HEK293 (cell line): ENCODE measurements around the gene MAP3K6.
A peak's percentile ranks its signal among the peaks of the same experiment; 100 is the strongest.

Experiments
- CTCF ChIA-PET: fragments of 350-600 bp; formaldehyde crosslinking; extraction: SDS; loops from one replicate; lab custom pipeline; 2021; ENCODE audit warnings: antibody characterized with exemption; lab: Yijun Ruan, JAX
- POLR2A ChIA-PET: fragments of 300-600 bp; formaldehyde crosslinking; extraction: SDS; loops from one replicate; lab custom pipeline; 2020; ENCODE audit warnings: antibody characterized with exemption, inconsistent platforms; lab: Yijun Ruan, JAX
- H3K27ac ChIP-seq: fragments of 200-500 bp; sonication (Bioruptor generic); 2 replicates; pipeline ENCODE4 v1.5.1; 2014; ENCODE audit warnings: low read depth, low read length, control low read depth, inconsistent platforms; ENCODE audit errors: extremely low read depth
- H3K36me3 ChIP-seq, 2 experiments: fragments of 200-500 bp in 1 of 2; sonication (Bioruptor generic) in 1 of 2; 1 replicate in 1 of 2; 2 replicates in 1 of 2; pipeline ENCODE4 v1.5.1; 2014 to 2017; ENCODE audit warnings: inconsistent platforms in 2 of 2, low read length in 2 of 2; ENCODE audit not compliant: control insufficient read depth in 2 of 2, insufficient read depth in 1 of 2
- H3K4me1 ChIP-seq: fragments of 200-500 bp; sonication (Bioruptor generic); 2 replicates; pipeline ENCODE4 v1.5.1; 2014; ENCODE audit warnings: mild to moderate bottlenecking, low read length, inconsistent platforms; ENCODE audit not compliant: control insufficient read depth, insufficient read depth
- H3K4me3 ChIP-seq: 2 replicates; pipeline ENCODE4 v1.5.1; 2011; ENCODE audit warnings: low read depth, mild to moderate bottlenecking, control low read depth, low read length, moderate library complexity
- H3K9me3 ChIP-seq: fragments of 200-500 bp; sonication (Bioruptor generic); 2 replicates; pipeline ENCODE4 v1.5.1; 2014; ENCODE audit warnings: low read depth, low read length, inconsistent platforms; ENCODE audit not compliant: control insufficient read depth, insufficient read depth
- ATF2 ChIP-seq: fragments of 450-650 bp; formaldehyde crosslinking; IDR thresholded peaks from 2 replicates; pipeline ENCODE4 v1.5.1; 2016; ENCODE audit warnings: missing biosample characterization, missing genetic modification characterization, low read depth
- EGR2 ChIP-seq: fragments of 450-650 bp; formaldehyde crosslinking; IDR thresholded peaks from 2 replicates; pipeline ENCODE4 v1.5.1; 2016; ENCODE audit warnings: low read depth, missing biosample characterization, missing genetic modification characterization
- ELK4 ChIP-seq: IDR thresholded peaks from 2 replicates; pipeline ENCODE4 v1.6.1; 2011; ENCODE audit warnings: mild to moderate bottlenecking, low read depth, low read length, borderline replicate concordance
- GFI1B ChIP-seq: fragments of 450-650 bp; formaldehyde crosslinking; IDR thresholded peaks from 2 replicates; pipeline ENCODE4 v1.5.1; 2016; ENCODE audit warnings: missing biosample characterization, missing genetic modification characterization
- KLF16 ChIP-seq: fragments of 450-650 bp; formaldehyde crosslinking; IDR thresholded peaks from 2 replicates; pipeline ENCODE4 v1.5.1; 2017; ENCODE audit warnings: missing biosample characterization, missing genetic modification characterization
- KLF17 ChIP-seq: fragments of 450-650 bp; formaldehyde crosslinking; IDR thresholded peaks from 2 replicates; pipeline ENCODE4 v1.5.1; 2016; ENCODE audit warnings: missing biosample characterization, missing genetic modification characterization
- SP3 ChIP-seq: fragments of 450-650 bp; formaldehyde crosslinking; IDR thresholded peaks from 2 replicates; pipeline ENCODE4 v1.5.1; 2016; ENCODE audit warnings: missing biosample characterization, missing genetic modification characterization
- ZBTB10 ChIP-seq: fragments of 450-650 bp; formaldehyde crosslinking; IDR thresholded peaks from 2 replicates; pipeline ENCODE4 v1.5.1; 2016; ENCODE audit warnings: missing biosample characterization, missing genetic modification characterization
- ZBTB20 ChIP-seq: fragments of 450-650 bp; formaldehyde crosslinking; IDR thresholded peaks from 2 replicates; pipeline ENCODE4 v1.5.1; 2016; ENCODE audit warnings: missing biosample characterization, missing genetic modification characterization
- ZNF112 ChIP-seq: fragments of 450-650 bp; formaldehyde crosslinking; IDR thresholded peaks from 2 replicates; pipeline ENCODE4 v1.5.0; 2017; ENCODE audit warnings: missing biosample characterization, missing genetic modification characterization
- ZNF121 ChIP-seq: fragments of 450-650 bp; formaldehyde crosslinking; IDR thresholded peaks from 2 replicates; pipeline ENCODE4 v1.5.1; 2016; ENCODE audit warnings: missing biosample characterization, missing genetic modification characterization
- ZNF169 ChIP-seq: fragments of 450-650 bp; formaldehyde crosslinking; IDR thresholded peaks from 2 replicates; pipeline ENCODE4 v1.5.1; 2016; ENCODE audit warnings: missing biosample characterization, missing genetic modification characterization
- ZNF335 ChIP-seq: fragments of 450-650 bp; formaldehyde crosslinking; conservative IDR thresholded peaks from 2 replicates; pipeline ENCODE4 v1.5.1; 2016; ENCODE audit warnings: missing biosample characterization, missing genetic modification characterization
- ZNF398 ChIP-seq: fragments of 450-650 bp; formaldehyde crosslinking; IDR thresholded peaks from 2 replicates; pipeline ENCODE4 v1.5.1; 2017; ENCODE audit warnings: missing biosample characterization, missing genetic modification characterization
- ZNF426 ChIP-seq: fragments of 450-650 bp; formaldehyde crosslinking; IDR thresholded peaks from 2 replicates; pipeline ENCODE4 v1.5.1; 2017; ENCODE audit warnings: missing biosample characterization, missing genetic modification characterization, mild to moderate bottlenecking, inconsistent platforms, moderate library complexity
- ZNF585B ChIP-seq: fragments of 450-650 bp; formaldehyde crosslinking; IDR thresholded peaks from 2 replicates; pipeline ENCODE4 v1.5.1; 2016; ENCODE audit warnings: missing biosample characterization, missing genetic modification characterization
- ZNF639 ChIP-seq: fragments of 450-650 bp; formaldehyde crosslinking; IDR thresholded peaks from 2 replicates; pipeline ENCODE4 v1.5.1; 2016; ENCODE audit warnings: missing biosample characterization, missing genetic modification characterization
- ZNF664 ChIP-seq: fragments of 450-650 bp; formaldehyde crosslinking; IDR thresholded peaks from 2 replicates; pipeline ENCODE4 v1.5.1; 2016; ENCODE audit warnings: missing biosample characterization, missing genetic modification characterization
- ZNF830 ChIP-seq: fragments of 450-650 bp; IDR thresholded peaks from 2 replicates; pipeline ENCODE4 v1.5.0; 2018; ENCODE audit warnings: missing biosample characterization, missing genetic modification characterization, low read depth, mild to moderate bottlenecking, moderate library complexity
- ZXDB ChIP-seq: fragments of 450-650 bp; formaldehyde crosslinking; IDR thresholded peaks from 2 replicates; pipeline ENCODE4 v1.5.1; 2016; ENCODE audit warnings: missing biosample characterization, missing genetic modification characterization
- TF ChIP-seq, protein P1 (sequence below): fragments of 450-650 bp; formaldehyde crosslinking; IDR thresholded peaks from 2 replicates; pipeline ENCODE4 v1.5.1; 2016; ENCODE audit warnings: missing biosample characterization, missing genetic modification characterization
- TF ChIP-seq, protein P2 (sequence below): fragments of 450-650 bp; formaldehyde crosslinking; IDR thresholded peaks from 2 replicates; pipeline ENCODE4 v1.5.1; 2017; ENCODE audit warnings: missing biosample characterization, missing genetic modification characterization

The MAP3K6 gene

DNA sequence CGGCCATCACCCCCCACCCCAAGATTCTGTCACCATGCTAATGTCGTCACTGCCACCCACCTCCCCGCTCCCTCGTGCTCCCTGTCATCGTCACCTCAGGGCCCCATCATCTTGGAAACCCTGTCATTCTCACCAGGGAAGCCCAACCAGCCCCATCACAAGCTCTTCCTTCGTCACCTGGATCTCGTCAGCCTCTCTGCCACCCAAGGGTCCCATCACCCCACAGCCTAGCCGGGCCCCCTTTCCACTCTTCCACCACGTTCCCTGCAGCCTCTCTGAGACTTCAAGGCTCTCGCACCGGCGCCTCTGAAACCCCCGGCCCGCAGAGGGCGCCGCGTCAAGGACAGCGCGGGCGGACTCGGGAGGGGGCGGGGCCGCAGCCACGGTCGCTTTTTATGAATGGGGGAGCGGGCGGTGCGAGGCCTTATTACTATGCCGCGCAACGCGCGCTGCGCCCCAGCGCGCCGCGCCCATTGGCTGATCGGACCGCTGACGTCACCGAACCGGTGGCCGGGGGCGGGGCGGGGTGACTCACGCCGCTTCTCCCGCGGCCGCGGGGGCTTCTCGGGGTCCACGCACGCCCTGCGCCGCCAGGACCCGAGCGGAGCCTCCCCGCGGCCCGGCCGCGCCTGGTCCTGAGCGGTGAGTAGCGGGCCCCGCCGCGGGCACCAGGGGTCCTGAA is 25.5 kb upstream of the MAP3K6 start, which contains the start of gene GPR3 (continued):
- no peak for TF ChIP-seq ZNF639
- TF ChIP-seq, protein P1, sequence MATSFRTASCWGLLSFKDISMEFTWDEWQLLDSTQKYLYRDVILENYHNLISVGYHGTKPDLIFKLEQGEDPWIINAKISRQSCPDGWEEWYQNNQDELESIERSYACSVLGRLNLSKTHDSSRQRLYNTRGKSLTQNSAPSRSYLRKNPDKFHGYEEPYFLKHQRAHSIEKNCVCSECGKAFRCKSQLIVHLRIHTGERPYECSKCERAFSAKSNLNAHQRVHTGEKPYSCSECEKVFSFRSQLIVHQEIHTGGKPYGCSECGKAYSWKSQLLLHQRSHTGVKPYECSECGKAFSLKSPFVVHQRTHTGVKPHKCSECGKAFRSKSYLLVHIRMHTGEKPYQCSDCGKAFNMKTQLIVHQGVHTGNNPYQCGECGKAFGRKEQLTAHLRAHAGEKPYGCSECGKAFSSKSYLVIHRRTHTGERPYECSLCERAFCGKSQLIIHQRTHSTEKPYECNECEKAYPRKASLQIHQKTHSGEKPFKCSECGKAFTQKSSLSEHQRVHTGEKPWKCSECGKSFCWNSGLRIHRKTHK (tag by site-specific recombination), result no peak
- no peak for TF ChIP-seq GFI1B (tag by site-specific recombination)
- TF ChIP-seq KLF16 (tag by site-specific recombination), result peak; percentile 28; the same call in 1 of the 2 replicates
- 0 out of 2 replicates have a peak, but pooled peaks have one; percentile 16 for TF ChIP-seq ZXDB (tag by site-specific recombination)
- 0 out of 2 replicates have a peak, but pooled peaks have one; percentile 35 for TF ChIP-seq ZBTB10 (tag by site-specific recombination)
- no peak for TF ChIP-seq ZNF112 (tag by site-specific recombination)

DNA sequence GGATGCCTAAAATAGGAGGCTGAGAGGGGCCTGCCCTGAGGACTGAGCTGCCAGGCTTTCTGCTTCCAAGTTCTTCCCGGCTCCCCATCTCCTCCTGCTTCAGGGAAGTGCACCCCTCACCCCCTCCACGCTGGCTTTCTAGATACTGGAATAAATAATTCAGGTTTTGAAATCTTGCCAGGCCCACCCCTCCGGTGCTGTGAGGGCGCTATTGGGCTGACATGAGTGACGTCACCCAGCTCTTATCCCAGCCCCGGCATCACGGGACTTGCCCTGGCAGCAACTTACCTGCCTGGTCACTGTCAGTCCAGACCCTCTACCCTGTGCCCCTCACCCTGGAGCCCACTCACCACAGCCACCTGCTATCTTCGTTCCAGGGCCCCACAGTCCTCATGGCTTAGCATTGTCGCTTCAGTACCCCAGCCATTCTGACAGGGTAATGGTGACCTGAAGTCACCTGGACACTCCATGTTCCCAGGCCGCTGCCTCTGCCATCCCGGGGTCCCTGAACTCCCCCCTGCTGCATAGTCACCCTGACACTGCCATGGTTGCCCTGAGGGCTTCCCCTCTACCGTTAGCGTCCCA is 24.8 kb upstream of the MAP3K6 start:
- H3K27ac ChIP-seq, result no peak overlapping the region
- H3K4me3 ChIP-seq, result no peak overlapping the region
- CTCF ChIA-PET, result interaction anchor here (0.6 to 3.1 kb wide), 16 partner anchors 8 to 640 kb away, joined by 3 to 23 read pairs (median 4); partner anchors contain the start of gene CD164L2
- H3K36me3 ChIP-seq, result no peaks in the 10 kb centered on the region
- POLR2A ChIA-PET, result interaction anchor here (1.3 kb wide), 1 partner anchor 26 kb away, joined by 9 read pairs; the partner anchor contains the start of gene MAP3K6
- no peaks in the 10 kb centered on the region for H3K9me3 ChIP-seq
- H3K4me1 ChIP-seq, result no peaks in the 10 kb centered on the region
- TF ChIP-seq ELK4, result no peak
- 0 out of 2 replicates have a peak, but pooled peaks have one; percentile 23 for TF ChIP-seq KLF17 (tag by site-specific recombination)
- no peak for TF ChIP-seq ZNF830
- TF ChIP-seq ZNF585B (tag by site-specific recombination), result no peak
- TF ChIP-seq SP3 (tag by site-specific recombination), result no peak
- no peak for TF ChIP-seq ZNF426 (tag by site-specific recombination)
- TF ChIP-seq ZNF398 (tag by site-specific recombination), result no peak
- 0 out of 2 replicates have a peak, but pooled peaks have one; percentile 57 for TF ChIP-seq ZNF169 (tag by site-specific recombination)
- no peak for TF ChIP-seq EGR2 (tag by site-specific recombination)
- no peak for TF ChIP-seq ZNF664 (tag by site-specific recombination)
- no peak for TF ChIP-seq ZNF121
- peak; percentile 84 for TF ChIP-seq ZBTB20 (tag by site-specific recombination)
- peak; percentile 90 for TF ChIP-seq ATF2 (tag by site-specific recombination)
- TF ChIP-seq ZNF335 (tag by site-specific recombination), result peak; percentile 67
- TF ChIP-seq, protein P2, sequence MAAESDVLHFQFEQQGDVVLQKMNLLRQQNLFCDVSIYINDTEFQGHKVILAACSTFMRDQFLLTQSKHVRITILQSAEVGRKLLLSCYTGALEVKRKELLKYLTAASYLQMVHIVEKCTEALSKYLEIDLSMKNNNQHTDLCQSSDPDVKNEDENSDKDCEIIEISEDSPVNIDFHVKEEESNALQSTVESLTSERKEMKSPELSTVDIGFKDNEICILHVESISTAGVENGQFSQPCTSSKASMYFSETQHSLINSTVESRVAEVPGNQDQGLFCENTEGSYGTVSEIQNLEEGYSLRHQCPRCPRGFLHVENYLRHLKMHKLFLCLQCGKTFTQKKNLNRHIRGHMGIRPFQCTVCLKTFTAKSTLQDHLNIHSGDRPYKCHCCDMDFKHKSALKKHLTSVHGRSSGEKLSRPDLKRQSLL (tag by site-specific recombination), result no peak
